ENCODE measurements around the gene CHCHD4.

Gene CHCHD4

GRCh38 chr3:14124615-14125192, at the start of gene CHCHD4, which contains the start of gene TMEM43:
TSS of gene CHCHD4 (minus strand) at chr3:14124870. CDS start at chr3:14124676, 194 bp downstream.
TSS of gene TMEM43 (plus strand) at chr3:14125052. CDS start at chr3:14125194, 142 bp downstream.
- DNase-seq (ENCODE audit: low read depth), result peak; percentile 95

- DNase-seq (ENCODE audit: low read depth), result no peak
These were observed 47.8 kb upstream of the CHCHD4 start for GRCh38 chr3:14172496-14172895.

GRCh38 chr3:14170531-14171159, 46.0 kb upstream of the CHCHD4 start:
- DNase-seq (ENCODE audit: low read depth), result no peak

- no peak for DNase-seq (ENCODE audit: low read depth)
These were observed 45.2 kb upstream of the CHCHD4 start for GRCh38 chr3:14169871-14170270.

- no peak for DNase-seq (ENCODE audit: low read depth)
These were observed 44.8 kb upstream of the CHCHD4 start for GRCh38 chr3:14169435-14169834.

- no peak for DNase-seq (ENCODE audit: low read depth)
These were observed 42.4 kb upstream of the CHCHD4 start for GRCh38 chr3:14166877-14167603.

- DNase-seq (ENCODE audit: low read depth), result no peak
These were observed 37.5 kb upstream of the CHCHD4 start for GRCh38 chr3:14162178-14162577.

GRCh38 chr3:14161282-14161681, 36.6 kb upstream of the CHCHD4 start:
- DNase-seq (ENCODE audit: low read depth), result no peak

- no peak for DNase-seq (ENCODE audit: low read depth)
These were observed 34.8 kb upstream of the CHCHD4 start for GRCh38 chr3:14159426-14159825.

- no peak for DNase-seq (ENCODE audit: low read depth)
These were observed 33.7 kb upstream of the CHCHD4 start for GRCh38 chr3:14158370-14158769.

- no peak for DNase-seq (ENCODE audit: low read depth)
These were observed 33.3 kb upstream of the CHCHD4 start for GRCh38 chr3:14157951-14158350.

GRCh38 chr3:14156843-14157561, 32.3 kb upstream of the CHCHD4 start:
- DNase-seq (ENCODE audit: low read depth), result no peak

GRCh38 chr3:14156201-14156600, 31.5 kb upstream of the CHCHD4 start:
- DNase-seq (ENCODE audit: low read depth), result no peak

GRCh38 chr3:14154895-14155440, 30.3 kb upstream of the CHCHD4 start:
- DNase-seq (ENCODE audit: low read depth), result no peak

GRCh38 chr3:14154276-14154675, 29.6 kb upstream of the CHCHD4 start:
- no peak for DNase-seq (ENCODE audit: low read depth)

GRCh38 chr3:14153663-14154062, 29.0 kb upstream of the CHCHD4 start:
- DNase-seq (ENCODE audit: low read depth), result no peak

GRCh38 chr3:14152963-14153355, 28.3 kb upstream of the CHCHD4 start:
- no peak for DNase-seq (ENCODE audit: low read depth)

- no peak for DNase-seq (ENCODE audit: low read depth)
These were observed 27.7 kb upstream of the CHCHD4 start for GRCh38 chr3:14152233-14152962.

GRCh38 chr3:14151471-14152083, 26.9 kb upstream of the CHCHD4 start:
- DNase-seq (ENCODE audit: low read depth), result no peak

GRCh38 chr3:14150491-14151230, 26.0 kb upstream of the CHCHD4 start:
- no peak for DNase-seq (ENCODE audit: low read depth)

All from activated T-cell treated with anti-CD3 and anti-CD28 coated beads for 24 hours (primary cell).